NCI-H460 (cell line): Measurements from ENCODE around the gene SLIT1. TPM values are rescaled to one million over a fixed set of nuclear protein-coding genes. Genes with fewer than 3 reads are reported as not detected.

Experiments used
- total RNA-seq: library from RNA; depleted of rRNA; stranded (reverse); fragments of >200 nt; shearing (Covaris generic); gene quantifications from 2 replicates; pipeline ENCODE4 v1.2.3, GENCODE V29; 2014; rRNA removed

Gene SLIT1
- total RNA-seq, 1 experiment from 2014 or later = 0.27 TPM

Other genes starting within 250 kb of the SLIT1 start
- gene ARHGAP19, start 106.7 kb upstream of the SLIT1 start, total RNA-seq = 20.6 and 20.7 TPM in 2 replicates
- gene FRAT1, start 133.3 kb upstream of the SLIT1 start, total RNA-seq = 1.1 and 2.0 TPM in 2 replicates
- 10.0 and 12.4 TPM in 2 replicates for gene FRAT2, start 148.8 kb upstream of the SLIT1 start, total RNA-seq
- 62.6 and 66.8 TPM in 2 replicates for gene RRP12, start 215.4 kb upstream of the SLIT1 start, total RNA-seq
- 432 and 436 TPM in 2 replicates for gene PGAM1, start 240.2 kb upstream of the SLIT1 start, total RNA-seq